ENCODE data around the gene FREM2.

FREM2 gene

GRCh38 chr13:38763446-38764381, 76.8 kb downstream of the FREM2 start:
- no peak for DNase-seq

GRCh38 chr13:38766799-38767198, 79.9 kb downstream of the FREM2 start:
- no peak for DNase-seq

- no peak for DNase-seq
Observed at GRCh38 chr13:38767506-38768265, 80.8 kb downstream of the FREM2 start.

DNA sequence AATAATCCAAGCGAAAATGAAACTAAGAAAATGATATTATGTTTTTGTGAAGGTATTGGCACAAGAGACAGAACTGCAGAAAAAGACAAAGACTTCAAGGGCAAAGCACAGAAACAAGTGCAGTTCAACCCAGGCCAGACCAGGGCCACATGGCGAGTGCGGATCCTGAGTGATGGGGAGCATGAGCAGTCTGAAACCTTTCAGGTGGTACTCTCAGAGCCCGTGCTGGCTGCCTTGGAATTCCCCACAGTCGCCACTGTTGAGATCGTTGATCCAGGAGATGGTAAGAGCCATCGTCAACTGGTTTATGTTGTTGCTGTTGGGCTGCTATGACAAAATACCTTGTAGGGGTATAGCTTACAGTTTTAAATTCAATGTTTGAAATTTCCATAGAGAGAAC, 82.6 kb downstream of the FREM2 start:
- no peak for DNase-seq

DNA sequence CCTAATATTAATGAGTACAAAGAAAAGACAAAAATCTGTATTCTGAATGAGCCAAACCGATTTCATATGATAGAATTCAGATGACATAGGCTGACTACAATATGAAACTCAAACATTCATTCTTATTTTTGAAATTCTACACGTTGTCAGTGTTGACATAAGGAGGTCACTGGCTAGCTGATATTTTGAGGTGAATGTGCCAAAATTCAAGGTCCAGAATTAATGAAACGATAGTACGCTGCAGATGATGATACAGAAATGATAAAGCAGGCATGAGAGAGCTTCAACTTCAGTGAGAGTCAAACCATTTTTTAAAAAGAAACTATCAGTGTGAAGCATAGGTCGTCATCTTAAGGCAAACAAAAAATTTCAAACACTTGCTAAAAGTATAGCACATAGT, 88.2 kb downstream of the FREM2 start:
- no peak for DNase-seq

DNA sequence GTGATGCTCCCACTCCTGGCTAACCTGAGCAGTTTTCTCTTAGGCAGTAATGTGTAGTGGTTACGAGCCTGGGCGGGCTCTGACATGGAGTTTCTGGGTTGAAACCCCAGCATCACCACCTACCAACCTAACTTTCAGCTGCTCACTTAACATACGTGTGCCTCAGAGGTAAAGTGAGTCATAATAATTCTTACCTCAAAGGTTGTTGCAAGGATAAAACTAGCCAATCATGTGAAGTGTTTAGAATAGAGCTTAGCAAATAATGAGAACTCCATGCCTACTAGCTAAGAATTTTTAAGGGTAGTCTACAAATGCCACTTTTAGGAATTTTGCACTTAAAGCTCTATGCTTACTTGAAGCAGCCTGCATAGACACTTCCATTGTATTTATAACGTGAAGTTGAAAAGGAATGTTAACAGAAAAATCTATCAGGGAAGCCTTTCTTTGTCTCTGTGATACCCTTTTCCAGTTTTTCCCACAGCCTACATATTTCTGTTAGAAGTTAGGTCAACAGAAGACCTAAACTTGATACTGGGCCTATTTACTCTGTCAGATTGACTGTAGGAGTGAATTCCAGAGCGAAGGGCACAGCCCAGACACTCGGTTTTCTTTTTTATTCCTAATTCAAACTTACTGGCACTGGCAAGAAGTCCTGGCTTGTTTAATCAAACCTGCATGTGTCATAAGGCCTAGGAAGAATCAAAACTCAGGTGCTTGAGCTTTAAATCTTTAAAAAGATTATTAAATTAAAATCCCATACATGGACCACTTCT, 90.7 kb downstream of the FREM2 start:
- no peak for DNase-seq

GRCh38 chr13:38781539-38781938, 94.7 kb downstream of the FREM2 start:
- no peak for DNase-seq

- DNase-seq = no peak
Observed at GRCh38 chr13:38784036-38784880, 97.4 kb downstream of the FREM2 start.

DNA sequence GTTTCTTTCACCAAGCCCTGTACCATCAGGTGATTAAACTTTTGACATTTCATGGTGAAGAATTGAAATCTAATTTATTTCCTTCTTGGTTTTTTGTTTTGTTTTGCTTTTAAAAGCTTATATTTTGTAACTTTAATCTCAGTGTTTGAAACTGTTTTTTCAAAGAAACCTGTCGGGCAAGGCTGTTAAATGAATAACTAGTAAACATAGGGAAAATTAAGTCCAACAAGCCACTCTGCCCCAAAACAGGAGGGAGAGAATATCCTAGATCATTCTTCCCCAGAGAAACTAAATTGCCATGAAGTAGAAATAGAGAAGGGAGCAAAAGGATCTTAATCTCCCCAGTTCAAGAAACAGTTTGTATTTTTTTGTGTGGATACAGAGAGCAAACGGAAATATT, 98.2 kb downstream of the FREM2 start:
- no peak for DNase-seq

GRCh38 chr13:38785490-38785889, 98.6 kb downstream of the FREM2 start:
- DNase-seq = no peak

DNA sequence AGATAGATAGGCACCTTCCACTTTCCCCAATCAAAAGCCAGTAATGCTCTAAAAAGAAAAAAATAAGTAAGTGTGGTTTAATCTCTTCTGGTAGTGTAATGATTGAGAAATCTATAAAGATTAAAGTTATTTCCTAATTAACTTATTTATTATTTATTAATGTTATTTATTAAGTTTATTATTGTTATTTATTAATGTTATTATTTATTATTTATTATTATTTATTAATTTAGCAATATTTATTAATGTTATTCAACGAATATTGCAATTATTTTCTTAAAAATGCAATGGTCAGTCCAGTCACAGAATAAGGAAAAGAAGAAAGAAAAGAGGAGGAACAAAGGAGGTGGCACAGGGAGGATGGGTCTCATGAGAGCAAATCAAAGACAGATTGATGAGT, 100.7 kb downstream of the FREM2 start:
- DNase-seq = no peak

GRCh38 chr13:38796890-38797289, 110.0 kb downstream of the FREM2 start:
- no peak for DNase-seq

DNA sequence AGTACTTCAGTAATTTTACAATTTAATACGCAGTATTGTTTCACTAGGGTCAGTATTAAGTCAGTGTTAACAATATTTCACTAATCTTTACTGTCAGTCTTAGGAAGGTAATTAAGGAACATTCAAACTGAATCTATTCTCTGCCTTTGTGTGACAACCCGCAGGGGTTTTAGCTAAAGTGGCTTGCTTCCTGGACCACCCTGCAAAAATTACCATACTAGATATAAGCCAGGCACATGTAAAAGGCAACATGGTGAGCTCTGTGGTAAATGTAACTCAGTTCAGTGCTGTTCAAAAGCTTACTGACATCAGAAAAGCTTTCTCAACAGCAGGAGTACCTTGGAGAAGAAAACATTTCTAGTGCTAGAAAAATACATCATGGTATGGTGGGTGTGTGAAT, 116.7 kb downstream of the FREM2 start:
- DNase-seq = no peak

GRCh38 chr13:38804061-38804460, 117.2 kb downstream of the FREM2 start:
- DNase-seq = no peak

GRCh38 chr13:38804536-38804935, 117.7 kb downstream of the FREM2 start:
- no peak for DNase-seq

DNA sequence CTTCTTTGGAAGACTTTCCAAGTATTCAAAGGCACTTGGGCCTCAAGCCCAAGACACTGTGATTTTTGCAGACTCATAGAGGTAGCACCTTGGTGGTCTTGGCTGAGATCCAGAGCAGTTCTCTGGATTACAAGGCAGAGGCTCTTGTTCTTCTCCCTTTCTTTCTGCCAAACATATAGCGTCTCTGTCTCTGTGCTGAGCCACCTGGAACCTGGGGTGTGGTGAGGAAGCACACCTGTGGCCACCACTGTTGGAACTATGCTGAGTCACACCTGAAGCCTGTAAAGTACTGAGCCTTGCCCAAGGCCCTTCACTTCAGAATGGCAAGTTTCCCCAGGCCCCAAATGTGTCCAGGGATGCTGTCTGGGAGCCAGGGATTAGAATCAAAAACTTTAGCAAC, 127.5 kb downstream of the FREM2 start:
- DNase-seq = no peak

- DNase-seq = no peak
Observed at GRCh38 chr13:38819053-38819452, 132.2 kb downstream of the FREM2 start.

DNA sequence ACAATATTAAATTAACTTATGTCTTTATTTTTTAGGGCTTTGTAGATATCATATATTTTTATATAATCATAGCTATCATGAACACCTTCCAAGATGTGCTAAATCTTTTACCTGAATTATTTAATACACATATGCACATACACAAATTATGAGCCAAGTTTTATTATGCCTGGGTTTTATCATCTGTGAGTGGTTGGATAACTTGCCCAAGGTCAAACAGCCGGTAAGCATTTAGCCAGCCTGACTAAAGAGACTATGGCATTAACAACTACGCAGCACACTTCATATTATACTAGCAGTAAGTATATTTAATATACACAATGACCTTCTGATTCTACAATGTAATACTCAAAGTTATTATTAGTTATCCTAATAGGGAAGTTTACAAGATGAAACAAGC, 132.7 kb downstream of the FREM2 start:
- no peak for DNase-seq

GRCh38 chr13:38821770-38822551, 135.1 kb downstream of the FREM2 start:
- DNase-seq = no peak

GRCh38 chr13:38824342-38824741, 137.5 kb downstream of the FREM2 start:
- no peak for DNase-seq

GRCh38 chr13:38826182-38826813, 139.4 kb downstream of the FREM2 start:
- no peak for DNase-seq

All from central memory CD4-positive, alpha-beta T cell (primary cell).